Mucosa of stomach (tissue), 1 donor: ENCODE measurements around the gene ATP1A2.

Source experiments
- H3K27me3 ChIP-seq: one replicate; pipeline ENCODE4 v1.7.0; 2013; ENCODE audit warnings: mild to moderate bottlenecking, low read length; ENCODE audit not compliant: control insufficient read depth, insufficient read depth
- H3K36me3 ChIP-seq: one replicate; pipeline ENCODE4 v1.7.0; 2013; ENCODE audit warnings: low read length; ENCODE audit not compliant: control insufficient read depth, insufficient read depth
- H3K4me1 ChIP-seq: one replicate; pipeline ENCODE4 v1.7.0; 2013; ENCODE audit warnings: mild to moderate bottlenecking, low read length; ENCODE audit not compliant: control insufficient read depth, insufficient read depth
- H3K4me3 ChIP-seq: one replicate; pipeline ENCODE4 v1.7.0; 2013; ENCODE audit warnings: low read length
- H3K9ac ChIP-seq: one replicate; pipeline ENCODE4 v1.7.0; 2013; ENCODE audit warnings: mild to moderate bottlenecking, low read length, moderate library complexity
- H3K9me3 ChIP-seq: one replicate; pipeline ENCODE4 v1.7.0; 2013; ENCODE audit warnings: mild to moderate bottlenecking, low read length, moderate library complexity; ENCODE audit not compliant: control insufficient read depth
- donor health status: Pancreatic carcinoma.

The ATP1A2 gene

DNA sequence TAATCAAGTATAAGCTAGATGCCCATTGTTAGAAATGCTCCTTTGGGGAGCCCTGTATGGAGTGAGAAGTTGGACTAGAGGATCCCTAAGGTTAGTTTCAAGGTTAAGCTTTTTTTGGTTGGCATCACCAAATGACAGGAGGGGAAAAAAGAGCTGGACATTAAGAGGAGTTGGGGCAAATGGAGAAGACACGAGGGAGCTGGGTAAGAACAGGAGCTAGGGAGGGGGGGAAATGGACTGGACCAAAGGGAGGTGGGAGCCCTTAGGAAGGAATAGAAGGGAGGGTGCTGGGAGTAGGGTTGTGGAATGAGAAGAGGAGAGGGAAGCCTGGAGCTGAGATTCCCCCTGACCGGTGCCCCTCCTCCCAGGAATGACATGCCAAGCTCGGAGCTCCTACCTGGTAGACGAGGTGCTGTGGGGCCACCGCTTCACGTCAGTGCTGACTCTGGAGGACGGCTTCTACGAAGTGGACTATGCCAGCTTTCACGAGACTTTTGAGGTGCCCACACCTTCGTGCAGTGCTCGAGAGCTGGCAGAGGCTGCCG, 28.4 kb upstream of the ATP1A2 start:
- no peak overlapping the region for H3K4me3 ChIP-seq
- no peak overlapping the region for H3K9ac ChIP-seq
- H3K27me3 ChIP-seq: peaks cover 22% of the 10 kb centered on the region
- H3K36me3 ChIP-seq: peaks cover 7% of the 10 kb centered on the region
- peaks cover 11% of the 10 kb centered on the region for H3K4me1 ChIP-seq
- H3K9me3 ChIP-seq: no peaks in the 10 kb centered on the region

DNA sequence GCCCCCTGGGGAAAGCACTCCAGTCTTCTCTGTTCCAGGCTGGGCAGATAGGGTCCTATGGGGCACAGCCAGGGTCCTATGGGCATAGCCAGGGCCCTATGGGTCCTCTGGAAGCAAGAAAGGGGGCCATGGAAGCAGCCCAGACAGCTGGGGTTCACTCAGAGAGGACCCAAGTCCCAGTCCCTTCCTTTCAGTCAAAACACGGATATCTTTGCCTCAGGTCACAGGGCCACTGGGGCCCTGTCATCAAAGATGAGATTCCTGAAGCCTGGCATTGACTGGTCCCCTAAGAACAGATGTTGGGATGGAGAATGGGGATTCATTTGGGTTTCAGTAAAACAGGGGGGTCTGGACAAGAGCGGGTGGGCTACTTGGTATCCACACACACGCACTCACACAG, 25.7 kb upstream of the ATP1A2 start:
- Histone ChIP-seq H3K4me1 (peaks cover 11% of the 10 kb centered on the region), H3K9me3 (no peaks in the 10 kb centered on the region), H3K9ac (no peak overlapping the region), H3K4me3 (no peak overlapping the region), H3K27me3 (no peaks in the 10 kb centered on the region), H3K36me3 (peaks cover 12% of the 10 kb centered on the region)

- no peak overlapping the region for H3K9ac ChIP-seq
- H3K9me3 ChIP-seq: no peaks in the 10 kb centered on the region
- peaks cover 11% of the 10 kb centered on the region for H3K4me1 ChIP-seq
- H3K36me3 ChIP-seq: peaks cover 12% of the 10 kb centered on the region
- no peak overlapping the region for H3K4me3 ChIP-seq
- no peaks in the 10 kb centered on the region for H3K27me3 ChIP-seq
Measured at GRCh38 chr1:160090760-160091159, 24.8 kb upstream of the ATP1A2 start.

DNA sequence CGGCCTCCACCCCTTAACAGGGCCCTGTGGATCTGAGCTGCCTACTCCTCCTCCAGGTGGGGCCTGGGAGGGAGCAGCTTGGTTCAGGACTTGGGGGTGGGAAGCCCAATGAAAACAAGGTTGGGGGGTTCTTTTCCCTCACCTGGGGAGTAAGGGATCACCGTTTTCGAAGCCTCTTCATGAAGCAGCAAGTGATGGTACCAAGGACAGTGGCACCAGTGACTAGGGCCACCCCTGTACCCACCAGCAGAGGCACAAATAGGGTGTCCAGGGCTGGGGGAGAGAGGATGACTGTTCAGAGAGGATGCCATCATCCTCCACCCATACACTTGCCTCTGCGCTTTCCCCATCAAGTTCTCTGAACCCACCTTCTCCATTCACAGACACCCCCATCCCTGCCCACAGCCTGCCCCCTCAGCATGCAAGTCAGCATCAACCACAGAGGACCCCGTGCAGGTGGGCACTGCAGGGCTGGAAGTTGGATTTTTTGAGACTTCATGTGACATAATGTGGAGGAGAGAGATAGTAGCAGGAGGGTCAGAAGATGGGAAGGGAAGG, 23.8 kb upstream of the ATP1A2 start:
- Histone ChIP-seq H3K9ac (no peak overlapping the region), H3K9me3 (no peaks in the 10 kb centered on the region), H3K36me3 (peaks cover 12% of the 10 kb centered on the region), H3K4me1 (peaks cover 16% of the 10 kb centered on the region), H3K4me3 (no peak overlapping the region), H3K27me3 (no peaks in the 10 kb centered on the region)

DNA sequence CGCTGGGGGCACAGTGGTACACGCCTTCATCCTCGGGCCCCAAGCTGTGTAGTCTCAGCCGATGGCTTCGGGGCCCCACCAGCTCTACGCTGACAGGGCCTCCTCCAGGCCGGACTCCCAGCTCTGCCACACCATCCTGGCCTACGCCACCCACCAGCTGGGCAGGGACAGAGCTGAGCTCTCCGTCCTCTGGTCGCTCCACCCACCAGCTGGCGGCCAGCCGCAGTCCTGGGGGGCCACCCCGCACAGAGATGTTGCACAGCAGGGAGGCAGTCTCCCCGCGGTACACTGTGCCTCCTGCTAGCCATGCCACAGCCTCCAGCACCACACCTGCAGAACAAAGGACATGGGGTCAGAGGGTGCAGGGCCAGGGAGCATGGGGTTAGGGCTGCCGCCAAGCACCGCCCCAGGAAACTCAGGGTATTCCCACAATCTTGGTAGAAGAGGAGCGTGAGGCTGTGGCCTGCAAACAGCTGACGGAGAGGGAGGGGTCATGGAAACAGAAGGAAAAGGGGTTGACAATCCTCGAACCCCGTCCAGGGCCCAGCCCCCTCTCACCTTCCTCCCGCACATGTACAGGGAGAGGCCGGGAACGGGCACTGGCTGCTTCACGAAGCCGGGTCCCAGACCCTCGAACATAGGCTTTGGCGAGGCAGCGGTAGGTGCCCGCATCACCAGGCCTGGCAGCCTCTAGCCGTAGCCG, 23.0 kb upstream of the ATP1A2 start:
- Histone ChIP-seq H3K4me1 (peaks cover 24% of the 10 kb centered on the region), H3K9ac (no peak overlapping the region)

GRCh38 chr1:160093069-160093395, 22.5 kb upstream of the ATP1A2 start:
- peaks cover 29% of the 10 kb centered on the region for H3K4me1 ChIP-seq
- H3K9ac ChIP-seq: no peak overlapping the region
- no peaks in the 10 kb centered on the region for H3K27me3 ChIP-seq
- H3K4me3 ChIP-seq: no peak overlapping the region
- no peaks in the 10 kb centered on the region for H3K9me3 ChIP-seq
- H3K36me3 ChIP-seq: peaks cover 12% of the 10 kb centered on the region

More for the DNA sequence above, 23.0 kb upstream of the ATP1A2 start:
- H3K4me3 ChIP-seq: no peak overlapping the region
- H3K36me3 ChIP-seq: peaks cover 12% of the 10 kb centered on the region
- H3K9me3 ChIP-seq: no peaks in the 10 kb centered on the region
- no peaks in the 10 kb centered on the region for H3K27me3 ChIP-seq

DNA sequence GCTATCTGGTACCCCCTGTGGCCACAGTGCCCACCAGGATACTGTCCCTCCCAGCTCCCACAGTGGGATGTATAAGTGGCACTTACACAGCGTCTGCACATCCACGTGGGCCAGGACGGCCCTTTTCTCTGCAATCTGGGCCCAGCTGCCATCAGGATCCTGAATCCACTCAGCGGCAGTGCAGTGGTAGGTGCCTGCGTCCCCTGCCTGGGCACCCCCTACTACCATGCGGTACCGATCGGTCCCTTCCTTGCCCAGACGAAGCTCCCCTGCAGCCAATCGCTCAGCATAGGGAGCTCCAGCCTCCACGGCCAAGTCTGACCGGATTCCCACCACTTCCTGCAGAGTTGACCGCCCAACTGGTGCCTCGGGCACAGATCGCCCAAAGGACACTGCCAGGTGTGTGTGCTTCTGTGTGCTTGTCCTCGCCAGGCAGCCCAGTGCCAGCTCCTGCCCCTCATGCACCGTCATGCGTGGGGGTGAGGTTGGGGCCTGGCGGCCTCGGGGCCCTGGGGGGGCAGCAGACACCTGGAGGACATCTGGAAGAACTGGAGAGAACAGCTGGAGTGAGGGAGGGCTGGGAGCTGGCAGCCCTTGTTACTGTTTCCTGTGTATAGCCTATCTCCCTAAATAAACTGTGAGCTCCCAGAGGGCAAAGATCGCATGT, 21.8 kb upstream of the ATP1A2 start:
- Histone ChIP-seq H3K9ac (no peak overlapping the region), H3K4me3 (no peak overlapping the region), H3K4me1 (peaks cover 30% of the 10 kb centered on the region), H3K27me3 (no peaks in the 10 kb centered on the region), H3K36me3 (peaks cover 12% of the 10 kb centered on the region), H3K9me3 (no peaks in the 10 kb centered on the region)

DNA sequence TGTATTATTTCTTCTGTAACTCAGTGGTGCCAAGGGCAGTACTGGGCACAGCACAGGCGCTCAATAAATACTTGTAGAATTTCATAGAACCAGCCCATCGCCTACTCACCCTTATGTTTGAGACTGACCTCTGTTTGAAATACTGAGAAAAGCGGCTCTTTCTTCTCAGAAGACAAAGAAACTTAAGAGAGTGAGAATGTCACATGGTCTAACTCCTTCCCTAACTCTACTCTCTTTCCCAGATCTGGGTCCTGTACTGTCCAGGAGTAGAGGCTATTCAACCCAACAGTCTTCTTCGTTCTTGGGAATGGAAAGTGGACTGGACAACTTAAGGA, 21.3 kb upstream of the ATP1A2 start:
- no peak overlapping the region for H3K4me3 ChIP-seq
- H3K36me3 ChIP-seq: peaks cover 12% of the 10 kb centered on the region

DNA sequence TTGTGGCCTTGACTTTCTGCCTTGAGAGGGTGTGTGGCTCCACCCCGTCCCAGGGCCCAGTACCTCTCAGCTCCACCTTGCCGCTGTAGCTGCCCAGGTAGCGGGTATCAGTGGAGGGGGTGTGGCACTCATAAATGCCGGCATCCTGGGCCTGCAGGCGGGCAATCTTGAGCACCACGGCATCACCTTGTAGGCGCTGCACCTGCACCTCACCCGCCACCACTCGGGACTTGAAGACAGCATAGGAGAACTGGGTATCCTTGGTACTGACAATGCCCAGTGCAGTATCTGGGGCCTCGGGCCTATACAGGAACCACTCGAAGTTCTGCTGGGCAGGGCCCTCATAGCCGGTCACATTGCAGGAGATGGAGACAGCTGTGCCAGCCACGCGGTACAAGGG, 20.8 kb upstream of the ATP1A2 start:
- H3K36me3 ChIP-seq: peaks cover 12% of the 10 kb centered on the region
- no peak overlapping the region for H3K4me3 ChIP-seq
- H3K27me3 ChIP-seq: no peaks in the 10 kb centered on the region
- peaks cover 37% of the 10 kb centered on the region for H3K4me1 ChIP-seq
- H3K9me3 ChIP-seq: no peaks in the 10 kb centered on the region
- H3K9ac ChIP-seq: no peak overlapping the region

More for the DNA sequence above, 21.3 kb upstream of the ATP1A2 start:
- Histone ChIP-seq H3K9ac (no peak overlapping the region), H3K9me3 (no peaks in the 10 kb centered on the region), H3K27me3 (no peaks in the 10 kb centered on the region), H3K4me1 (peaks cover 32% of the 10 kb centered on the region)

GRCh38 chr1:160095382-160096105, 20.0 kb upstream of the ATP1A2 start:
- H3K27me3 ChIP-seq: no peaks in the 10 kb centered on the region
- H3K4me3 ChIP-seq: no peak overlapping the region
- peaks cover 38% of the 10 kb centered on the region for H3K4me1 ChIP-seq
- peaks cover 12% of the 10 kb centered on the region for H3K36me3 ChIP-seq
- no peaks in the 10 kb centered on the region for H3K9me3 ChIP-seq
- no peak overlapping the region for H3K9ac ChIP-seq

DNA sequence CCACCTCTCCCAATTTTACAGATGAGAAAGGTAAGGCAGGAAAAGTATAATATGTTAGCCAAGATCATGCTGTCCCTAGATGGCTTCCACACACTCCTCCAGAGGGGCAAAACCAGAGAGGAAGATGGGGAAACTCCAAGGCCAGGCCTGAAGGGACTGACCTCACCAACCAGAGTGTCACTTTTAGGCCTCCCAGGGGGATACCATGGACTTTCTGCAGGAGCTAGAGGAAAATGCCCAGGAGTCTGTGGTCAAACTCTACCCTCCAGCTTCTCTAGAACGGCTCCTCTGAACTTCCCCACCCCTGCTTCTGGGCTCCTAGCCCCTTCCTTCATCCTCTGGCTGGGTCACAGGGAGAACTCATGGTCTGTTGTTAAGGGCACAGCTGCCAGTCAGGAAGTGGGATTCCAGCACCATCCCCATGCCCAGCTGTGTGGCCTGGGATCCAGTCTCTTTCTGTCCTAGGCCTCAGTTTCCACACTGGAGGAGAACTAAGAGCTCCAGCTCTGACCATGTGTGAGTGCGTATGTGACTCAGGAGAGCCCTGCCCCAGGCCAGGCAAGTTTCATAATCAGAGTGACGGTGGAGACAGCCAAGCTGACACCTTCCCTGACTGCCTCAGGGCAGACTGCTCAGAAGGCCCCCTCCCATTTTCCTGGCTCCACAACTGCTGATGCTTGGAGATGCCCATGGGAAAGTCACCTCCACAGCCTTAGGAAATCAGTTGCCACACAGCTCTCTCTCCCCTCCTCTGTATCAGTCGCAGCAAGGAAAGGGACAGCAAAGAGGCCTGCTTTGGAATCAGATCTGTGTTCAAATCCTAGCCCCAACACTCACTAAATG, 19.1 kb upstream of the ATP1A2 start:
- Histone ChIP-seq H3K9me3 (no peaks in the 10 kb centered on the region), H3K4me1 (peaks cover 47% of the 10 kb centered on the region), H3K36me3 (peaks cover 12% of the 10 kb centered on the region), H3K27me3 (no peaks in the 10 kb centered on the region), H3K9ac (peak overlapping the region; percentile 79), H3K4me3 (no peak overlapping the region)
